Smooth muscle cell (in vitro differentiated cells): ENCODE results near the gene RAB6A. TPM values are rescaled to one million over a fixed set of nuclear protein-coding genes. Genes with fewer than 3 reads are reported as not detected.
"Not testable (repeated sequence)": the region's sequence is repeated elsewhere in the genome, so short reads cannot be mapped to it uniquely, and the experiment has no call there.

ENCODE experiments used
- DNase-seq: peaks from one replicate; lab custom pipeline; 2025; ENCODE audit not compliant: unreplicated experiment; lab: John Stamatoyannopoulos, UW
- H2AFZ ChIP-seq: fragments of 200-600 bp; sonication (generic); 2 replicates; pipeline ENCODE4 v1.6.0; 2016; ENCODE audit warnings: antibody characterized with exemption, low read depth, mild to moderate bottlenecking
- H3F3A ChIP-seq: fragments of 200-600 bp; sonication (generic); 2 replicates; pipeline ENCODE4 v1.6.0; 2017; ENCODE audit warnings: antibody characterized with exemption, low read depth
- H3K27ac ChIP-seq: fragments of 200-600 bp; sonication (generic); 2 replicates; pipeline ENCODE4 v1.5.1; 2016; ENCODE audit warnings: low read depth, mild to moderate bottlenecking
- H3K27me3 ChIP-seq: fragments of 200-600 bp; sonication (generic); 2 replicates; pipeline ENCODE4 v1.6.1; 2016; ENCODE audit warnings: low read depth, mild to moderate bottlenecking
- H3K36me3 ChIP-seq: fragments of 200-600 bp; sonication (generic); 2 replicates; pipeline ENCODE4 v1.5.1; 2016; ENCODE audit warnings: low read depth
- H3K4me1 ChIP-seq: fragments of 200-600 bp; sonication (generic); 2 replicates; pipeline ENCODE4 v1.5.1; 2016; ENCODE audit warnings: low read depth
- H3K4me2 ChIP-seq: fragments of 200-600 bp; sonication (generic); 2 replicates; pipeline ENCODE4 v1.6.0; 2016; ENCODE audit warnings: mild to moderate bottlenecking
- H3K4me3 ChIP-seq: fragments of 200-600 bp; sonication (generic); 2 replicates; pipeline ENCODE4 v1.5.1; 2016; ENCODE audit warnings: mild to moderate bottlenecking
- H3K79me2 ChIP-seq: fragments of 200-600 bp; sonication (generic); 2 replicates; pipeline ENCODE4 v1.6.0; 2016; ENCODE audit warnings: low read depth, mild to moderate bottlenecking
- H3K9ac ChIP-seq: fragments of 200-600 bp; sonication (generic); 2 replicates; pipeline ENCODE4 v1.6.0; 2016; ENCODE audit warnings: low read depth
- H3K9me3 ChIP-seq: fragments of 200-600 bp; sonication (generic); replicated peaks from 2 replicates; pipeline ENCODE4 v1.5.1; 2016; ENCODE audit warnings: low read depth
- H4K20me1 ChIP-seq: fragments of 200-600 bp; sonication (generic); 2 replicates; pipeline ENCODE4 v1.6.0; 2016; ENCODE audit warnings: low read depth
- CTCF ChIP-seq: fragments of 200-600 bp; sonication (generic); IDR thresholded peaks from 2 replicates; pipeline ENCODE4 v1.5.1; 2017; ENCODE audit warnings: borderline replicate concordance, mild to moderate bottlenecking, antibody characterized with exemption; ENCODE audit not compliant: insufficient read depth, poor library complexity, severe bottlenecking
- WGBS: methylation state at CpG from one replicate; pipeline ENCODE4 v1.1.7; 2016; ENCODE audit warnings: low lambda C conversion rate; 5-methylcytosine and 5-hydroxymethylcytosine counted together
- polyA plus RNA-seq: library from polyadenylated mRNA; unstranded; fragments of >200 nt; fragmentation: Nextera tagmentation; extraction: Ambion mirVana; gene quantifications from 2 replicates; pipeline ENCODE4 v1.2.1, GENCODE V29; 2016
- total RNA-seq: library from RNA; depleted of rRNA; stranded (reverse); fragments of >200 nt; gene quantifications from 2 replicates; pipeline ENCODE4 v1.2.3, GENCODE V29; 2014

The RAB6A gene
- total and polyA plus RNA-seq, 2 experiments from 2014 or later: 102 to 148 TPM

GRCh38 chr11:73783483-73784020 is 22.7 kb upstream of the RAB6A start:
- Histone ChIP-seq H3K9me3 (no peaks in the 10 kb centered on the region), H3K27me3 (no peaks in the 10 kb centered on the region), H3K9ac (no peak overlapping the region), H3K79me2 (no peaks in the 10 kb centered on the region), H3F3A (peaks cover 3% of the 10 kb centered on the region), H3K4me2 (no peak overlapping the region), H3K36me3 (no peaks in the 10 kb centered on the region), H3K4me3 (no peak overlapping the region), H3K4me1 (peaks cover 9% of the 10 kb centered on the region), H4K20me1 (no peaks in the 10 kb centered on the region), H3K27ac (peak overlapping the region; percentile 25), H2AFZ (no peak overlapping the region)
- no peak for TF ChIP-seq CTCF
- WGBS: 95% methylated on average over 5 of the region's 5 CpGs
- no peak for DNase-seq

DNA sequence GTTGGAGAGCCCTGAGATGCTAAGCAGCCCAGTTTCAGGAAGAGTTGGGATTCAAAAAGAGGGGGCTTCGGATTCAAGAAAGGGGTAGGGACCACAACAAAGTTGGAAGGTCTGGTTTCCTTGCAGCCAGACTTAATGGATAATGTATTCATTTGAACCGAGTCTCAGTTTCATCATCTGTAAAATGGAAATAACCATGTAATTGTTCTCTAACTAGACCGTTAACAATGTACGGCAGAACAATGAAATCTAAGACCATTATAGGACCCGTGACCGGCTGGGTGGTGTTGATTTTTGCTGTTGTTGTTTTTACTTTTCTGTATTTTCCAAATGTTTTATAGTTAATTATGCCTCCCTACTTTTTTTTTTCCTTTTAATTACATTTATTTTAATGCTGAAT is 20.4 kb upstream of the RAB6A start:
- peaks cover 3% of the 10 kb centered on the region for H3K4me1 ChIP-seq
- no peak for DNase-seq
- H3F3A ChIP-seq: peaks cover 3% of the 10 kb centered on the region
- no peak overlapping the region for H3K4me2 ChIP-seq
- no peaks in the 10 kb centered on the region for H4K20me1 ChIP-seq
- H3K4me3 ChIP-seq: no peak overlapping the region
- H3K9ac ChIP-seq: no peak overlapping the region
- peak overlapping the region; percentile 27 for H2AFZ ChIP-seq
- no peaks in the 10 kb centered on the region for H3K36me3 ChIP-seq
- no peaks in the 10 kb centered on the region for H3K27me3 ChIP-seq
- WGBS: 98% methylated on average over 6 of the region's 6 CpGs
- TF ChIP-seq CTCF: no peak
- H3K79me2 ChIP-seq: no peaks in the 10 kb centered on the region
- no peak overlapping the region for H3K27ac ChIP-seq
- no peaks in the 10 kb centered on the region for H3K9me3 ChIP-seq

GRCh38 chr11:73779084-73779902 is 18.4 kb upstream of the RAB6A start:
- no peaks in the 10 kb centered on the region for H3K27me3 ChIP-seq

DNA sequence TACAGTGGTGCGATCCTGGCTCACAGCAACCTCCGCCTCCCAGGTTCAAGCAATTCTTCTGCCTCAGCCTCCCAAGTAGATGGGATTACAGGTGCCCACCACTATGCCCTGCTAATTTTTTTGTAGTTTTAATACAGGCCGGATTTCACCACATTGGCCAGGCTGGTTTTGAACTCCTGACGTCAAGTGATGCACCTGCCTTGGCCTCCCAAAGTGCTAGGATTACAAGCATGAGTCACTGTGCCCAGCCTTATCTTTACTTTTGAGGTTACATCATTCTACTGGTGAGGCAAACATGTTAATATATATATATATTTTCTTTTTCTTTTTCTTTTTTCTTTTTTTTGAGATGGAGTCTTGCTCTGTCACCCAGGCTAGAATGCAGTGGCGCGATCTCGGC is 9.9 kb upstream of the RAB6A start:
- H4K20me1 ChIP-seq, H3K27me3 ChIP-seq, H3K79me2 ChIP-seq, H3K9ac ChIP-seq, H3F3A ChIP-seq, H3K9me3 ChIP-seq, H3K4me2 ChIP-seq, DNase-seq, H3K4me3 ChIP-seq, H3K4me1 ChIP-seq, H2AFZ ChIP-seq, H3K36me3 ChIP-seq, H3K27ac ChIP-seq: not testable (repeated sequence)
- WGBS: 89% methylated on average over 7 of the region's 7 CpGs

More at GRCh38 chr11:73779084-73779902, 18.4 kb upstream of the RAB6A start:
- DNase-seq: peak; percentile 91
- Histone ChIP-seq H3K27ac (peak overlapping the region; percentile 93), H3K9ac (peak overlapping the region; percentile 93), H4K20me1 (no peaks in the 10 kb centered on the region), H3K4me2 (peak overlapping the region; percentile 82), H3K36me3 (no peaks in the 10 kb centered on the region), H2AFZ (peak overlapping the region; percentile 83), H3K4me3 (peak overlapping the region; percentile 62), H3F3A (peaks cover 3% of the 10 kb centered on the region), H3K4me1 (peaks cover 3% of the 10 kb centered on the region), H3K9me3 (no peaks in the 10 kb centered on the region), H3K79me2 (no peaks in the 10 kb centered on the region)
- 2% methylated on average over 30 of the region's 30 CpGs for WGBS
- no peak for TF ChIP-seq CTCF
